Measurements from ENCODE around the gene RNF152. TPM values are rescaled to one million over a fixed set of nuclear protein-coding genes. Genes with fewer than 3 reads are reported as not detected.

RNF152 gene, protein sequence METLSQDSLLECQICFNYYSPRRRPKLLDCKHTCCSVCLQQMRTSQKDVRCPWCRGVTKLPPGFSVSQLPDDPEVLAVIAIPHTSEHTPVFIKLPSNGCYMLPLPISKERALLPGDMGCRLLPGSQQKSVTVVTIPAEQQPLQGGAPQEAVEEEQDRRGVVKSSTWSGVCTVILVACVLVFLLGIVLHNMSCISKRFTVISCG
- total RNA-seq: 1 to 10 TPM in 1 of 3 donors, under 1 TPM in 2; 0.49 to 1.3 (median 0.50) TPM
- total RNA-seq (2013): 0.81 TPM

DNA sequence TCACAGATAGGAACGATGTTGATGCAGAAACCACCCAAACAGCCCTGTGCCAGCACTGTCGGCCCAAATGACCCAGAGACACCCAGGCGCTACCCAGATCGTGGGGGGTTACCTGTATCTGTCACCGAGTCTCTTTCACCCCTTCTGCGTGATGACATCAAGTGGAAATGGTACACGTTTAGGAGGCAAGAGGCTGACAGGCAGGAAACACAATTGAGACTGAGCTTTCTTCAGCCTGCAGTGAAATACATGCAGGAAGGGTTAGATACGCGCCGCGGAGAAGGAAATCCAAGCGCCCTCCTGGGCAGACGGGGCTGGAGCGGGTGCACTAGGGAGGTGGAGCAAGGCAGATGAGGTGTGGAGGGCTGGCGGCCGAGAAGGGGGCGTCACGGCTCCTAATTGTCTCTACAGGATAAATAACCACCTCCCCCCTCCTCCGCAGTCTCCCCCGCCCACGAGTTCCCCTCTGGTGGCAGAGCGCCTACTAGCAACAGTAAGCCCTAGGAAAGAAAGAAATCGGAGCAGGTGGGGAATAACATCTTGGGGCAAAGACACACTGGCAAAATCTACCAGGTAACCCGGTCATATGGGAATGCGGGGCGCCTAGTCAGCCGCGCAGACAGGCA, at the start of gene RNF152:
TSS of gene RNF152 (minus strand) at position 325 of the 626 bp plus-strand sequence. CDS start 76,544 bp downstream, outside the sequence.
- intact Hi-C loops (cut with micrococcal nuclease): no loop called here
- 8% methylated on average over 28 of the region's 28 CpGs for WGBS (ENCODE audit: insufficient coverage)
- H3K36me3 ChIP-seq (ENCODE audit: control insufficient read depth, insufficient read depth, low read length): no peaks in the 10 kb centered on the region
- H3K4me3 Mint-ChIP-seq: peak within 1 kb of the TSS; percentile 90
- H3K4me3 ChIP-seq (ENCODE audit: low read length): peak within 1 kb of the TSS; percentile 45
- peaks cover 11 to 14% of the 10 kb centered on the region in 2 donors for H3K4me1 Mint-ChIP-seq
- no peaks in the 10 kb centered on the region for H3K9me3 ChIP-seq (ENCODE audit: control insufficient read depth, insufficient read depth, low read length)
- H3K27ac ChIP-seq (ENCODE audit: low read length): no peak within 1 kb of the TSS
- ATAC-seq (peak in 1 of 3 donors; percentile 2), DNase-seq (peak in 1 of 2 donors; percentile 52)
- H3K27me3 ChIP-seq (ENCODE audit: control insufficient read depth, insufficient read depth, low read length): peaks cover 20% of the 10 kb centered on the region
- H3K9me3 Mint-ChIP-seq: no peaks in the 10 kb centered on the region
- peaks cover 31 to 50% of the 10 kb centered on the region in 2 donors for H3K27me3 Mint-ChIP-seq (ENCODE audit: low read depth in 2 of 2)
- H3K4me1 ChIP-seq (ENCODE audit: control insufficient read depth, insufficient read depth, low read length): peaks cover 17% of the 10 kb centered on the region
- no peaks in the 10 kb centered on the region for H3K36me3 Mint-ChIP-seq
- H3K27ac Mint-ChIP-seq: peak within 1 kb of the TSS in 1 of 2 donors; percentile 83
- TF ChIP-seq, protein P1, sequence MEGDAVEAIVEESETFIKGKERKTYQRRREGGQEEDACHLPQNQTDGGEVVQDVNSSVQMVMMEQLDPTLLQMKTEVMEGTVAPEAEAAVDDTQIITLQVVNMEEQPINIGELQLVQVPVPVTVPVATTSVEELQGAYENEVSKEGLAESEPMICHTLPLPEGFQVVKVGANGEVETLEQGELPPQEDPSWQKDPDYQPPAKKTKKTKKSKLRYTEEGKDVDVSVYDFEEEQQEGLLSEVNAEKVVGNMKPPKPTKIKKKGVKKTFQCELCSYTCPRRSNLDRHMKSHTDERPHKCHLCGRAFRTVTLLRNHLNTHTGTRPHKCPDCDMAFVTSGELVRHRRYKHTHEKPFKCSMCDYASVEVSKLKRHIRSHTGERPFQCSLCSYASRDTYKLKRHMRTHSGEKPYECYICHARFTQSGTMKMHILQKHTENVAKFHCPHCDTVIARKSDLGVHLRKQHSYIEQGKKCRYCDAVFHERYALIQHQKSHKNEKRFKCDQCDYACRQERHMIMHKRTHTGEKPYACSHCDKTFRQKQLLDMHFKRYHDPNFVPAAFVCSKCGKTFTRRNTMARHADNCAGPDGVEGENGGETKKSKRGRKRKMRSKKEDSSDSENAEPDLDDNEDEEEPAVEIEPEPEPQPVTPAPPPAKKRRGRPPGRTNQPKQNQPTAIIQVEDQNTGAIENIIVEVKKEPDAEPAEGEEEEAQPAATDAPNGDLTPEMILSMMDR (IDR thresholded peaks at IDR 0.05): no peak

DNA sequence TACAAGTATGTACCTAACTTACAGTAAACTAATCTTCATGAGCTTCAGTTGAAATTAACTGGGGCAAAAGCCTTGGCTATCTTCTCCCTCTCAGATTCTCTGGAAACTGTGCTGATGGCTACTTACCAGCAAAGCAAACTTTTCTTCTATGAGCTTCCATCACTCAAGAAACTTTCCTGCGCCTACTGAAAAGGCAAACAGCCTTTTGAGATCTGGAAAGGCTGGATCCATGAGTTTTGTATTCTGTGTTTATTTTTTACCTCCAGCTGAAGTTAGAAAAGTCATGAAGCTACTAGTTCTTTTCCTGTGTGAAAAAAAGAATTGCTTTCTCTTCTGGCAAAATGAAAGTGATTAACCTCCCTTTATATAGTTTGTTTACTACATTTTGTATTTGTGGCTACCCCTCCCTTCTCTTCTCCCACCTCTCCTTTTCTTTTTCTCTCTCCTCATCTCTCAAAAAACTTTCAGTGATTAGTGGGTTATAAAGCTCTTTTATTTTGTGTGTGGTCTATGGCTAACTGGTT, 49.2 kb upstream of the RNF152 start:
- Mint-ChIP-seq H3K27ac (peak overlapping the region; percentile 78 to 79), H3K4me3 (peak overlapping the region; percentile 59), H3K36me3 (peaks cover 7% of the 10 kb centered on the region), H3K27me3 (ENCODE audit: low read depth in 2 of 2) (peaks cover 3 to 5% of the 10 kb centered on the region in 2 donors), H3K4me1 (peaks cover 26 to 37% of the 10 kb centered on the region in 2 donors), H3K9me3 (peaks cover 2% of the 10 kb centered on the region in 2 donors)
- peaks cover 9% of the 10 kb centered on the region for H3K9me3 ChIP-seq (ENCODE audit: control insufficient read depth, insufficient read depth, low read length)
- WGBS (ENCODE audit: insufficient coverage): no CpG with 5 or more reads among the region's 1 CpG
- intact Hi-C loops (cut with micrococcal nuclease): no loop called here
- H3K27ac ChIP-seq (ENCODE audit: low read length): peak overlapping the region; percentile 55
- no peaks in the 10 kb centered on the region for H3K27me3 ChIP-seq (ENCODE audit: control insufficient read depth, insufficient read depth, low read length)
- TF ChIP-seq, protein P1 (IDR thresholded peaks at IDR 0.05): no peak
- H3K4me3 ChIP-seq (ENCODE audit: low read length): no peak overlapping the region
- ATAC-seq: peak; percentile 63 to 72 (median 65)
- peak in 1 of 2 donors; percentile 4 for DNase-seq
- no peaks in the 10 kb centered on the region for H3K4me1 ChIP-seq (ENCODE audit: control insufficient read depth, insufficient read depth, low read length)
- H3K36me3 ChIP-seq (ENCODE audit: control insufficient read depth, insufficient read depth, low read length): no peaks in the 10 kb centered on the region

DNA sequence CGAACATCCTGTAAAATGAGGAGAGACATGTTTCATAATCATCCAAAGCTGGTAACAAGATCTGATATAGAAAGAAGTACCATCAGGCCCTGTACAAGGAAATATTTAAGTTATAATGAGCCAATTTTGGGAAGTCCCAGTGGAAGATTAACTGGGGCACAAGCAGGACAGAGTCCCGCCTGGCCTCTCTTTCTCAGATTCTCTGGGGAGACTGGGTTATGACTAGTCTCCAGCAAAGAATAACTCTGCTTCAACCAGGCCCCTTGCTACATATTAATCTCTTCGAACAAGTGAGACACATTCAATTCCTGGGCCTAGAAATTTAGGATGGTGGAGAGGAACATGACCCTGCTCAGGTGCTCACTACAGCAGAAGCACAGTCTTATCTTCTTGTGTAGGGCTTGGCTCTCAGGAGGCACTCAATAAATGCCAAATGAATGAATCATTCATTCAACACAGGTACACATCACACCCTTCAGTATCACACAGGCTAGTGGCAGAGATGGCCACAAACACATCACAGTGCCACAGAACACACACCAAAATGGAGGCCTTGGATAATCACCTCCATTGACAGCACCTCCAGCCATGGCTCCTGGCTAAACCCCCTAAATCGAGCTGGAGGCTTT, 46.4 kb upstream of the RNF152 start:
- H3K4me3 ChIP-seq (ENCODE audit: low read length): no peak overlapping the region
- no peak overlapping the region for H3K4me3 Mint-ChIP-seq
- H3K27me3 ChIP-seq (ENCODE audit: control insufficient read depth, insufficient read depth, low read length): no peaks in the 10 kb centered on the region
- TF ChIP-seq, protein P1 (IDR thresholded peaks at IDR 0.05): no peak
- H3K4me1 ChIP-seq (ENCODE audit: control insufficient read depth, insufficient read depth, low read length): no peaks in the 10 kb centered on the region
- no peaks in the 10 kb centered on the region for H3K36me3 ChIP-seq (ENCODE audit: control insufficient read depth, insufficient read depth, low read length)
- DNase-seq: no peak
- no peak for ATAC-seq
- peaks cover 23 to 33% of the 10 kb centered on the region in 2 donors for H3K4me1 Mint-ChIP-seq
- no peak overlapping the region for H3K27ac Mint-ChIP-seq
- intact Hi-C loops (cut with micrococcal nuclease): no loop called here
- peaks cover 8 to 10% of the 10 kb centered on the region in 2 donors for H3K27me3 Mint-ChIP-seq (ENCODE audit: low read depth in 2 of 2)
- H3K27ac ChIP-seq (ENCODE audit: low read length): no peak overlapping the region
- H3K36me3 Mint-ChIP-seq: peaks cover 7% of the 10 kb centered on the region
- WGBS (ENCODE audit: insufficient coverage): 95% methylated on average over 3 of the region's 4 CpGs
- H3K9me3 Mint-ChIP-seq: peaks cover 2% of the 10 kb centered on the region in 2 donors
- peaks cover 9% of the 10 kb centered on the region for H3K9me3 ChIP-seq (ENCODE audit: control insufficient read depth, insufficient read depth, low read length)
